ENCODE measurements around the gene TIMM8B. TPM values are rescaled to one million over a fixed set of nuclear protein-coding genes. Genes with fewer than 3 reads are reported as not detected.
"Not testable (repeated sequence)": the region's sequence is repeated elsewhere in the genome, so short reads cannot be mapped to it uniquely, and the experiment has no call there.

TIMM8B gene
- total RNA-seq, 4 donors from 2014 or later: 26.2 to 58.9 (median 40.6) TPM

- Histone ChIP-seq H3K36me3 (peaks cover 0 to 55% (median 19%) of the 10 kb centered on the region in 4 donors), H3K4me1 (peaks cover 0 to 5% (median 0%) of the 10 kb centered on the region in 4 donors), H3K9me3 (no peaks in the 10 kb centered on the region), H3K27me3 (no peaks in the 10 kb centered on the region), H3K4me3 (no peak overlapping the region), H3K27ac (no peak overlapping the region)
- in situ Hi-C loops (cut with MboI; ENCODE audit: low pct_ligation_motif_present in 1 of 4, low pct_unique_long_range_greater_than_20kb in 1 of 4, low sequenced_read_pairs in 3 of 4): no loop called here
- no peak for DNase-seq
- intact Hi-C loops (cut with DNase I; ENCODE audit: low total_unique reads): no loop called here
- TF ChIP-seq, protein P1, sequence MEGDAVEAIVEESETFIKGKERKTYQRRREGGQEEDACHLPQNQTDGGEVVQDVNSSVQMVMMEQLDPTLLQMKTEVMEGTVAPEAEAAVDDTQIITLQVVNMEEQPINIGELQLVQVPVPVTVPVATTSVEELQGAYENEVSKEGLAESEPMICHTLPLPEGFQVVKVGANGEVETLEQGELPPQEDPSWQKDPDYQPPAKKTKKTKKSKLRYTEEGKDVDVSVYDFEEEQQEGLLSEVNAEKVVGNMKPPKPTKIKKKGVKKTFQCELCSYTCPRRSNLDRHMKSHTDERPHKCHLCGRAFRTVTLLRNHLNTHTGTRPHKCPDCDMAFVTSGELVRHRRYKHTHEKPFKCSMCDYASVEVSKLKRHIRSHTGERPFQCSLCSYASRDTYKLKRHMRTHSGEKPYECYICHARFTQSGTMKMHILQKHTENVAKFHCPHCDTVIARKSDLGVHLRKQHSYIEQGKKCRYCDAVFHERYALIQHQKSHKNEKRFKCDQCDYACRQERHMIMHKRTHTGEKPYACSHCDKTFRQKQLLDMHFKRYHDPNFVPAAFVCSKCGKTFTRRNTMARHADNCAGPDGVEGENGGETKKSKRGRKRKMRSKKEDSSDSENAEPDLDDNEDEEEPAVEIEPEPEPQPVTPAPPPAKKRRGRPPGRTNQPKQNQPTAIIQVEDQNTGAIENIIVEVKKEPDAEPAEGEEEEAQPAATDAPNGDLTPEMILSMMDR (IDR thresholded peaks at IDR 0.05): no peak
- TF ChIP-seq POLR2A (IDR thresholded peaks at IDR 0.05) (no peak), EP300 (IDR thresholded peaks at IDR 0.05; ENCODE audit: low read depth) (no peak), POLR2AphosphoS5 (IDR thresholded peaks at IDR 0.05) (no peak)
- WGBS, 2 donors (ENCODE audit: low coverage in 1 of 2): 82 to 86% methylated on average over 3 of the region's 3 CpGs
Observed at GRCh38 chr11:112051768-112052167, 34.8 kb downstream of the TIMM8B start.

DNA sequence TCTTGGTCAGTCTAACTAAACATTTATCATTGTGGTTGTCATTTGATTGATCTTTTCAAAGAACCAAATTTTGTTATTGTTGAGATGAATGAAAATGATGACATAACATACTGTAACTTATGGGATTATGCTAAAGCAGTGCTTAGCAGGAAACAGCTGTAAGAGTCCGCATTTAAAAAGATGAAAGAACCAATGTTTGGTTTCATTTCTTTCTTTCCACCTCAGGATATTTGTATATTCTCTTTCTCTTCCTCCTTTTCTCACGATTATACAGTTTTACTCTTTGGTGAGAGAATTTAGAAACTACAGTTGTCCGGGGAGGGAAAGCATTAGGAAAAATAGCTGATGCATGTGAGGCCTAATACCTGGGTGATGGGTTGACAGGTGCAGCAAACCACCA lies 35.8 kb downstream of the TIMM8B start:
- Histone ChIP-seq H3K27me3 (no peaks in the 10 kb centered on the region), H3K36me3 (peaks cover 0 to 65% (median 24%) of the 10 kb centered on the region in 4 donors)

GRCh38 chr11:112049777-112050176 lies 36.8 kb downstream of the TIMM8B start:
- TF ChIP-seq, protein P1 (IDR thresholded peaks at IDR 0.05): no peak
- TF ChIP-seq EP300 (IDR thresholded peaks at IDR 0.05; ENCODE audit: low read depth) (no peak), POLR2AphosphoS5 (IDR thresholded peaks at IDR 0.05) (no peak), POLR2A (IDR thresholded peaks at IDR 0.05) (no peak)
- no peak for DNase-seq
- 45 to 50% methylated on average over 2 of the region's 2 CpGs for WGBS, 2 donors (ENCODE audit: low coverage in 1 of 2)
- intact Hi-C loops (cut with DNase I; ENCODE audit: low total_unique reads) (no loop called here), in situ Hi-C loops (cut with MboI; ENCODE audit: low pct_ligation_motif_present in 1 of 4, low pct_unique_long_range_greater_than_20kb in 1 of 4, low sequenced_read_pairs in 3 of 4) (no loop called here)
- H3K9me3 ChIP-seq: no peaks in the 10 kb centered on the region
- H3K27me3 ChIP-seq: no peaks in the 10 kb centered on the region
- peaks cover 0 to 74% (median 29%) of the 10 kb centered on the region in 4 donors for H3K36me3 ChIP-seq
- H3K4me1 ChIP-seq: peaks cover 0 to 5% (median 0%) of the 10 kb centered on the region in 4 donors
- H3K27ac ChIP-seq: no peak overlapping the region
- no peak overlapping the region for H3K4me3 ChIP-seq

More for the DNA sequence above, 35.8 kb downstream of the TIMM8B start:
- no peak overlapping the region for H3K27ac ChIP-seq
- DNase-seq: no peak
- TF ChIP-seq EP300 (IDR thresholded peaks at IDR 0.05; ENCODE audit: low read depth): no peak
- no peak for TF ChIP-seq POLR2AphosphoS5 (IDR thresholded peaks at IDR 0.05)
- no peak for TF ChIP-seq POLR2A (IDR thresholded peaks at IDR 0.05)
- TF ChIP-seq, protein P1 (IDR thresholded peaks at IDR 0.05): no peak
- in situ Hi-C loops (cut with MboI; ENCODE audit: low pct_ligation_motif_present in 1 of 4, low pct_unique_long_range_greater_than_20kb in 1 of 4, low sequenced_read_pairs in 3 of 4) (no loop called here), intact Hi-C loops (cut with DNase I; ENCODE audit: low total_unique reads) (no loop called here)
- WGBS, 2 donors (ENCODE audit: low coverage in 1 of 2): 64 to 80% methylated on average over 3 of the region's 3 CpGs
- H3K4me1 ChIP-seq: peaks cover 0 to 5% (median 0%) of the 10 kb centered on the region in 4 donors
- H3K9me3 ChIP-seq: no peaks in the 10 kb centered on the region
- no peak overlapping the region for H3K4me3 ChIP-seq

DNA sequence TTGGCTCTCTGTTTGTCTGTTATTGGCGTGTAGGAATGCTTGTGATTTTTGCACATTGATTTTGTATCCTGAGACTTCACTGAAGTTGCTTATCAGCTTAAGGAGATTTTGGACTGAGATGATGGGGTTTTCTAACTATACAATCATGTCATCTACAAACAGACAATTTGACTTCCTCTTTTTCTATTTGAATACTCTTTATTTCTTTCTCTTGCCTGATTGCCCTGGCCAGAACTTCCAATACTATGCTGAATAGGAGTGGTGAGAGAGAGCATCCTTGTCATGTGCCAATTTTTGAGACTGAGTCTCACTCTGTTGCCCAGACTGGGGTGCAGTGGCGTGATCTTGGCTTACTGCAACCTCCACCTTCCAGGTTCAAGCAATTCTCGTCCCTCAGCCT lies 38.3 kb downstream of the TIMM8B start:
- in situ Hi-C loops (cut with MboI; ENCODE audit: low pct_ligation_motif_present in 1 of 4, low pct_unique_long_range_greater_than_20kb in 1 of 4, low sequenced_read_pairs in 3 of 4); H3K4me3 ChIP-seq; H3K27ac ChIP-seq; DNase-seq; H3K4me1 ChIP-seq; H3K9me3 ChIP-seq; H3K27me3 ChIP-seq; intact Hi-C loops (cut with DNase I; ENCODE audit: low total_unique reads): not testable (repeated sequence)
- peaks cover 0 to 71% (median 29%) of the 10 kb centered on the region in 4 donors for H3K36me3 ChIP-seq
- WGBS, 2 donors (ENCODE audit: low coverage in 1 of 2): 91 to 100% methylated on average over 3 of the region's 3 CpGs

GRCh38 chr11:112046647-112047046 lies 39.9 kb downstream of the TIMM8B start:
- 90 to 100% methylated on average over 2 of the region's 2 CpGs for WGBS, 2 donors (ENCODE audit: low coverage in 1 of 2)
- H3K4me3 ChIP-seq; in situ Hi-C loops (cut with MboI; ENCODE audit: low pct_ligation_motif_present in 1 of 4, low pct_unique_long_range_greater_than_20kb in 1 of 4, low sequenced_read_pairs in 3 of 4); DNase-seq; H3K27ac ChIP-seq; H3K4me1 ChIP-seq; H3K9me3 ChIP-seq; intact Hi-C loops (cut with DNase I; ENCODE audit: low total_unique reads); H3K27me3 ChIP-seq: not testable (repeated sequence)
- peaks cover 0 to 56% (median 29%) of the 10 kb centered on the region in 4 donors for H3K36me3 ChIP-seq
